Activated CD8-positive, alpha-beta memory T cell treated with anti-CD3 and anti-CD28 coated beads, Interleukin-2, amount 10 ng/mL, durations not matched to agents 7 days and 5 days (primary cell): Measurements from ENCODE around the gene DPF3. TPM values are rescaled to one million over a fixed set of nuclear protein-coding genes. Genes with fewer than 3 reads are reported as not detected.

Experiments
- ATAC-seq: fragments of 150-1000 bp; cut with Tn5 transposase; one replicate; pipeline ENCODE4 v1.10.0; 2021; ENCODE audit warnings: moderate library complexity
- CTCF ChIA-PET: fragments of 350-600 bp; sonication (Branson Sonifier 250); formaldehyde crosslinking; loops from one replicate; lab custom pipeline; 2021; ENCODE audit warnings: antibody characterized with exemption; lab: Charles Lee
- DNase-seq: peaks from one replicate; pipeline ENCODE4 v3.0.0-alpha.2; 2020
- H3K27ac Mint-ChIP-seq: one replicate; pipeline ENCODE4 v1.8.0; 2021; ENCODE audit warnings: mild to moderate bottlenecking, mixed read lengths
- H3K27me3 Mint-ChIP-seq: one replicate; pipeline ENCODE4 v1.8.0; 2021; ENCODE audit warnings: mixed read lengths
- H3K36me3 Mint-ChIP-seq: one replicate; pipeline ENCODE4 v1.8.0; 2021; ENCODE audit warnings: mild to moderate bottlenecking, mixed read lengths
- H3K4me1 Mint-ChIP-seq: one replicate; pipeline ENCODE4 v1.8.0; 2021; ENCODE audit warnings: mixed read lengths
- H3K4me3 Mint-ChIP-seq: one replicate; pipeline ENCODE4 v1.8.0; 2021; ENCODE audit warnings: mild to moderate bottlenecking, moderate library complexity, mixed read lengths
- H3K9me3 Mint-ChIP-seq: one replicate; pipeline ENCODE4 v1.8.0; 2022; ENCODE audit warnings: low read depth, mixed read lengths
- total RNA-seq, 2 experiments: library from RNA; stranded (reverse); gene quantifications; one replicate each; pipeline ENCODE4 v1.2.3, GENCODE V29; 2021

DPF3 gene
- total RNA-seq, 2 experiments from 2014 or later, result 10.2 to 12.2 TPM

- no peak overlapping the region for H3K27ac Mint-ChIP-seq
- peaks cover 3% of the 10 kb centered on the region for H3K27me3 Mint-ChIP-seq
- no peak overlapping the region for H3K4me3 Mint-ChIP-seq
- no peak for DNase-seq
- no peaks in the 10 kb centered on the region for H3K9me3 Mint-ChIP-seq
- CTCF ChIA-PET, result interaction anchor here (0.8 kb wide), 1 partner anchor 93 kb away, joined by 3 read pairs; no protein-coding TSS in a partner anchor
- H3K4me1 Mint-ChIP-seq, result peaks cover 14% of the 10 kb centered on the region
- no peak for ATAC-seq
- no peaks in the 10 kb centered on the region for H3K36me3 Mint-ChIP-seq
Observed at GRCh38 chr14:72812292-72812851, 81.5 kb downstream of the DPF3 start.

GRCh38 chr14:72810201-72810600, 83.7 kb downstream of the DPF3 start:
- CTCF ChIA-PET, result no interaction called here
- H3K36me3 Mint-ChIP-seq, result no peaks in the 10 kb centered on the region

GRCh38 chr14:72809063-72809462, 84.8 kb downstream of the DPF3 start:
- Mint-ChIP-seq H3K9me3 (no peaks in the 10 kb centered on the region), H3K27ac (no peak overlapping the region), H3K4me1 (peaks cover 14% of the 10 kb centered on the region), H3K27me3 (peaks cover under 1% of the 10 kb centered on the region), H3K4me3 (no peak overlapping the region), H3K36me3 (no peaks in the 10 kb centered on the region)
- CTCF ChIA-PET, result no interaction called here
- DNase-seq (no peak), ATAC-seq (no peak)

More at GRCh38 chr14:72810201-72810600, 83.7 kb downstream of the DPF3 start:
- H3K27ac Mint-ChIP-seq, result peak overlapping the region; percentile 63
- peaks cover 3% of the 10 kb centered on the region for H3K27me3 Mint-ChIP-seq
- no peaks in the 10 kb centered on the region for H3K9me3 Mint-ChIP-seq
- DNase-seq, result peak; percentile 66
- H3K4me1 Mint-ChIP-seq, result peaks cover 14% of the 10 kb centered on the region
- no peak overlapping the region for H3K4me3 Mint-ChIP-seq
- ATAC-seq, result peak; percentile 90

GRCh38 chr14:72808564-72808963, 85.3 kb downstream of the DPF3 start:
- CTCF ChIA-PET, result no interaction called here
- no peak overlapping the region for H3K27ac Mint-ChIP-seq
- H3K9me3 Mint-ChIP-seq, result no peaks in the 10 kb centered on the region
- DNase-seq, result no peak
- ATAC-seq, result no peak
- H3K4me1 Mint-ChIP-seq, result peaks cover 14% of the 10 kb centered on the region
- no peak overlapping the region for H3K4me3 Mint-ChIP-seq
- no peaks in the 10 kb centered on the region for H3K27me3 Mint-ChIP-seq
- no peaks in the 10 kb centered on the region for H3K36me3 Mint-ChIP-seq

GRCh38 chr14:72802588-72802946, 91.3 kb downstream of the DPF3 start:
- Mint-ChIP-seq H3K4me3 (no peak overlapping the region), H3K9me3 (no peaks in the 10 kb centered on the region), H3K27me3 (no peaks in the 10 kb centered on the region), H3K36me3 (peaks cover 3% of the 10 kb centered on the region), H3K27ac (no peak overlapping the region), H3K4me1 (peaks cover 11% of the 10 kb centered on the region)
- CTCF ChIA-PET, result no interaction called here
- no peak for ATAC-seq
- no peak for DNase-seq

- Mint-ChIP-seq H3K27me3 (no peaks in the 10 kb centered on the region), H3K4me1 (peaks cover 11% of the 10 kb centered on the region), H3K36me3 (peaks cover 3% of the 10 kb centered on the region), H3K9me3 (no peaks in the 10 kb centered on the region), H3K4me3 (no peak overlapping the region), H3K27ac (no peak overlapping the region)
- CTCF ChIA-PET, result interaction anchor here (1.3 kb wide), 1 partner anchor 102 kb away, joined by 3 read pairs; no protein-coding TSS in a partner anchor
- DNase-seq (no peak), ATAC-seq (no peak)
Observed at GRCh38 chr14:72801836-72802587, 91.9 kb downstream of the DPF3 start.

- DNase-seq (no peak), ATAC-seq (peak; percentile 67)
- H3K36me3 Mint-ChIP-seq, result peaks cover 3% of the 10 kb centered on the region
- peaks cover 2% of the 10 kb centered on the region for H3K27me3 Mint-ChIP-seq
- no peak overlapping the region for H3K4me3 Mint-ChIP-seq
- CTCF ChIA-PET, result interaction anchor here (1.3 kb wide), 1 partner anchor 103 kb away, joined by 3 read pairs; no protein-coding TSS in a partner anchor
- no peak overlapping the region for H3K27ac Mint-ChIP-seq
- H3K4me1 Mint-ChIP-seq, result peaks cover 11% of the 10 kb centered on the region
- no peaks in the 10 kb centered on the region for H3K9me3 Mint-ChIP-seq
Observed at GRCh38 chr14:72801381-72801812, 92.5 kb downstream of the DPF3 start.

- Mint-ChIP-seq H3K36me3 (peaks cover 3% of the 10 kb centered on the region), H3K4me3 (no peak overlapping the region), H3K9me3 (no peaks in the 10 kb centered on the region), H3K27me3 (peaks cover 2% of the 10 kb centered on the region), H3K27ac (no peak overlapping the region), H3K4me1 (peaks cover 11% of the 10 kb centered on the region)
- DNase-seq, result no peak
- ATAC-seq, result no peak
- CTCF ChIA-PET, result interaction anchor here (1.3 kb wide), 1 partner anchor 103 kb away, joined by 3 read pairs; no protein-coding TSS in a partner anchor
Observed at GRCh38 chr14:72800848-72801370, 93.0 kb downstream of the DPF3 start.

GRCh38 chr14:72800296-72800695, 93.6 kb downstream of the DPF3 start:
- H3K27me3 Mint-ChIP-seq, result peaks cover 8% of the 10 kb centered on the region

GRCh38 chr14:72796935-72797334, 97.0 kb downstream of the DPF3 start:
- no peaks in the 10 kb centered on the region for H3K9me3 Mint-ChIP-seq
- H3K4me1 Mint-ChIP-seq, result peaks cover 11% of the 10 kb centered on the region
- H3K27ac Mint-ChIP-seq, result no peak overlapping the region
- CTCF ChIA-PET, result no interaction called here
- ATAC-seq, result no peak
- H3K27me3 Mint-ChIP-seq, result peaks cover 15% of the 10 kb centered on the region
- no peak for DNase-seq
- H3K36me3 Mint-ChIP-seq, result peaks cover 3% of the 10 kb centered on the region
- no peak overlapping the region for H3K4me3 Mint-ChIP-seq

More at GRCh38 chr14:72800296-72800695, 93.6 kb downstream of the DPF3 start:
- Mint-ChIP-seq H3K4me3 (no peak overlapping the region), H3K9me3 (no peaks in the 10 kb centered on the region), H3K36me3 (peaks cover 3% of the 10 kb centered on the region), H3K27ac (no peak overlapping the region), H3K4me1 (peaks cover 11% of the 10 kb centered on the region)
- ATAC-seq, result no peak
- no peak for DNase-seq
- CTCF ChIA-PET, result no interaction called here

GRCh38 chr14:72793156-72793939, 100.6 kb downstream of the DPF3 start:
- H3K9me3 Mint-ChIP-seq, result no peaks in the 10 kb centered on the region
- H3K27ac Mint-ChIP-seq, result no peak overlapping the region
- no peak for ATAC-seq
- peaks cover 15% of the 10 kb centered on the region for H3K27me3 Mint-ChIP-seq
- H3K4me1 Mint-ChIP-seq, result peaks cover 3% of the 10 kb centered on the region
- CTCF ChIA-PET, result no interaction called here
- no peak for DNase-seq
- no peaks in the 10 kb centered on the region for H3K36me3 Mint-ChIP-seq
- no peak overlapping the region for H3K4me3 Mint-ChIP-seq

- ATAC-seq, result no peak
Observed at GRCh38 chr14:72792051-72792788, 101.7 kb downstream of the DPF3 start.

More at GRCh38 chr14:72792051-72792788, 101.7 kb downstream of the DPF3 start:
- Mint-ChIP-seq H3K4me3 (no peak overlapping the region), H3K4me1 (peaks cover 3% of the 10 kb centered on the region), H3K27ac (no peak overlapping the region), H3K36me3 (no peaks in the 10 kb centered on the region), H3K27me3 (peaks cover 15% of the 10 kb centered on the region), H3K9me3 (no peaks in the 10 kb centered on the region)
- CTCF ChIA-PET, result no interaction called here
- DNase-seq, result no peak
